ENCODE data around the gene TNC.
A peak's percentile ranks its signal among the peaks of the same experiment; 100 is the strongest.
"Not testable (repeated sequence)": the region's sequence is repeated elsewhere in the genome, so short reads cannot be mapped to it uniquely, and the experiment has no call there.

TNC gene

GRCh38 chr9:115133649-115134048 is 15.7 kb upstream of the TNC start:
- no peak for DNase-seq

- DNase-seq = no peak
Observed at GRCh38 chr9:115132648-115133047, 14.7 kb upstream of the TNC start.

- no peak for DNase-seq
Observed at GRCh38 chr9:115130176-115130575, 12.2 kb upstream of the TNC start.

GRCh38 chr9:115128726-115129125 is 10.8 kb upstream of the TNC start:
- not testable (repeated sequence) for DNase-seq

GRCh38 chr9:115127191-115127817 is 9.3 kb upstream of the TNC start:
- no peak for DNase-seq

GRCh38 chr9:115126404-115126803 is 8.4 kb upstream of the TNC start:
- DNase-seq = no peak

GRCh38 chr9:115122937-115123336 is 5.0 kb upstream of the TNC start:
- DNase-seq = no peak

- no peak for DNase-seq
Observed at GRCh38 chr9:115121181-115121580, 3.2 kb upstream of the TNC start.

- DNase-seq = peak; percentile 35
Observed at GRCh38 chr9:115118879-115119218, 892 bp upstream of the TNC start.

GRCh38 chr9:115116421-115117284 is 1.3 kb downstream of the TNC start:
- no peak for DNase-seq

- DNase-seq = no peak
Observed at GRCh38 chr9:115115924-115116323, 2.0 kb downstream of the TNC start.

GRCh38 chr9:115115117-115115880 is 2.7 kb downstream of the TNC start:
- no peak for DNase-seq

GRCh38 chr9:115114546-115114945 is 3.4 kb downstream of the TNC start:
- DNase-seq = no peak

- DNase-seq = no peak
Observed at GRCh38 chr9:115114084-115114483, 3.9 kb downstream of the TNC start.

- no peak for DNase-seq
Observed at GRCh38 chr9:115111874-115112273, 6.1 kb downstream of the TNC start.

GRCh38 chr9:115109486-115109885 is 8.5 kb downstream of the TNC start:
- no peak for DNase-seq

GRCh38 chr9:115107701-115108100 is 10.3 kb downstream of the TNC start:
- DNase-seq = no peak

GRCh38 chr9:115106642-115107041 is 11.3 kb downstream of the TNC start:
- no peak for DNase-seq

GRCh38 chr9:115106001-115106400 is 12.0 kb downstream of the TNC start:
- no peak for DNase-seq

- DNase-seq = no peak
Observed at GRCh38 chr9:115104908-115105307, 13.0 kb downstream of the TNC start.

- DNase-seq = no peak
Observed at GRCh38 chr9:115103746-115104477, 14.0 kb downstream of the TNC start.

GRCh38 chr9:115099901-115100300 is 18.1 kb downstream of the TNC start:
- peak; percentile 31 for DNase-seq

Data from midbrain (tissue), 1 donor.